ES-I3 (cell line): ENCODE data around the gene RGPD4.
"Not testable (repeated sequence)": the region's sequence is repeated elsewhere in the genome, so short reads cannot be mapped to it uniquely, and the experiment has no call there.

Experiments used
- H3K36me3 ChIP-seq: 2 replicates; pipeline ENCODE4 v1.6.1; 2013; ENCODE audit warnings: mild to moderate bottlenecking, low read length, control low read depth, moderate library complexity; ENCODE audit not compliant: insufficient read depth
- H3K4me1 ChIP-seq: 2 replicates; pipeline ENCODE4 v1.6.1; 2013; ENCODE audit warnings: mild to moderate bottlenecking, control low read depth, low read length; ENCODE audit not compliant: insufficient read depth
- H3K9ac ChIP-seq: 2 replicates; pipeline ENCODE4 v1.6.1; 2013; ENCODE audit warnings: low read depth, mild to moderate bottlenecking, low read length, moderate library complexity
- H3K9me3 ChIP-seq: 2 replicates; pipeline ENCODE4 v1.6.1; 2013; ENCODE audit warnings: mild to moderate bottlenecking, low read length, moderate library complexity; ENCODE audit not compliant: control insufficient read depth, insufficient read depth

Gene RGPD4

GRCh38 chr2:107826749-107827148 lies at the start of gene RGPD4:
TSS of gene RGPD4 (plus strand) at chr2:107826892. CDS start at chr2:107827014, 122 bp downstream.
- not testable (repeated sequence) for H3K9me3 ChIP-seq, H3K36me3 ChIP-seq, H3K9ac ChIP-seq, H3K4me1 ChIP-seq

GRCh38 chr2:107777974-107778373 lies 48.7 kb upstream of the RGPD4 start:
- no peaks in the 10 kb centered on the region for H3K9me3 ChIP-seq
- no peaks in the 10 kb centered on the region for H3K36me3 ChIP-seq
- H3K4me1 ChIP-seq: no peaks in the 10 kb centered on the region
- no peak overlapping the region for H3K9ac ChIP-seq

GRCh38 chr2:107785756-107786155 lies 40.9 kb upstream of the RGPD4 start:
- Histone ChIP-seq H3K9ac (no peak overlapping the region), H3K9me3 (no peaks in the 10 kb centered on the region), H3K36me3 (no peaks in the 10 kb centered on the region), H3K4me1 (no peaks in the 10 kb centered on the region)

DNA sequence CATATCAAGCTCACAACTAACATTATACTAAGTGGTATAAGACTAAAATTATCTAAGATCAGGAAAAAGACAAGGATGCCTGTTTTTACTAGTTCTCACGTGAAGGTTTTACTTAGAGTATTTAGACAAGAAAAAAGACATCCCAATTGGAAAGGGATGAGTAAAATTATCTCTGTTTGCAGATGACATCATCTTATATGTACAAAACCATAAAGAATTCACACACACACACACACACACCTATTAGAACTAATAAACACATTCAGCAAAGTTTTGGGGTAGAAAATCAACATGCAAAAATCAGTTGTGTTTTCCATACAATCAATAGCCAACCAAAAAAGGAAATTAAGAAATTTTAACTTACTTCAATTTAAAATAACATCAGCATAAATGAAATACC lies 35.9 kb upstream of the RGPD4 start:
- H3K36me3 ChIP-seq: no peaks in the 10 kb centered on the region
- H3K4me1 ChIP-seq: no peaks in the 10 kb centered on the region
- H3K9ac ChIP-seq: no peak overlapping the region
- H3K9me3 ChIP-seq: no peaks in the 10 kb centered on the region

DNA sequence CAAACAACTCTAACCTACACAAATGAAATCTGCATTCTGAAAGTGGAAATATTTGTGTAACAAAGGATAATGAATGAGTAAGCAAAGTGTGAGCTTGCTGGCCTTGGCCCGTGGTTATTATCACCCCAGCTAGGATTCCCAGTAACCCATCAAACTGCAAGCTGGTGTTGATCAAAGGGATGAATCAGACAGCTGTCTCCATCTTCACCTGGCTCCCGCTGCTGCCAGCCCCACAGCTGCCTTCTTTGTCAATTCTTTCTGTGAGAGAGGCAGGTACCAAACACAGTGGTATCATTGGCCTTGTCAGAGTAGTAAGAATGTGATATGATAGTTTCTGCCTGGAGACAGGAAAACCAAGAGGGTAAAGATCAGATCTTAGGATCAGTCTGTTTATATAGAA lies 25.2 kb upstream of the RGPD4 start:
- Histone ChIP-seq H3K9me3 (no peaks in the 10 kb centered on the region), H3K9ac (no peak overlapping the region), H3K36me3 (no peaks in the 10 kb centered on the region), H3K4me1 (no peaks in the 10 kb centered on the region)

DNA sequence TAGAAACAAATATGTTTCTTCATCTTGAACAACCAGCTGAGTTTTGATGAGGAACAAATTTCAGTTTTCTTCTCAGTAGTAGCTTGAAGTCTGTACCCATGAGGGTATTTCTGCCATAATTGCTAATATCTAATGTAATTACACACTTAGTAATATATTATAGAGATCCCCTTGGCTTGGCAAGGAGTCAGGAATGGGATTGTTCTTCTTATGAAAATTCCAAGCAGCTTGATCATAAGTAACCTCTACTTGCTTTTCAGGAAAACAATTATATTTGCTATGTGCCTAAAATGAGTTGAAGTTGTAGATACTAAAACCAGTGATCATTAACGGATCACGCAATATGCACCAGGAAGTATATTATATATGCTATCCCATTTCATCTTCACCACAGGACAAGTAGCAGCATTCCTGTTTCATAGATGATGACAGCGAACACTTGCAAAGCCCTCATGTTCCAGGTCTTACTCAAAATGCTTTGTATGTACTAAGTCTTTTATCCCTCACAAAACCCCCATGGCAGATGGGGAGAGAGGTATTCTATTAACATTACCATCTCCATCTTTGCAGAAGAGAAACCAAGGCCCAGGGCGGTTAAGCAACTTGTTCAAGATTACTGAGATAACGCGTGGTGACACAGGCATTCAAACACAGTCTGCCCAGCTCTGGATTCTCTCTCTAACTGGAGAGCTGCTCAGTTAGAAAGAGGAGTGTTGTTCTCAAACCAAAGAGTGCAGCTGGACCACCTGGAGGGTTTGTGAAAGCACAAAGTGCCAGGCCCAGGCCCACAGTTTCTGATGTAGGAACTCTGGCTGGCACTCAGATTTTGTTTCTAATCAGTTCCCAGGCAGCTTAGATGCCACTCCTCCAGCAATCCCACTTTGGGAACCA lies 21.8 kb upstream of the RGPD4 start:
- Histone ChIP-seq H3K9me3 (no peaks in the 10 kb centered on the region), H3K36me3 (no peaks in the 10 kb centered on the region), H3K9ac (no peak overlapping the region)

GRCh38 chr2:107806901-107807300 lies 19.8 kb upstream of the RGPD4 start:
- no peaks in the 10 kb centered on the region for H3K36me3 ChIP-seq
- no peaks in the 10 kb centered on the region for H3K9me3 ChIP-seq
- peaks cover 7% of the 10 kb centered on the region for H3K4me1 ChIP-seq
- H3K9ac ChIP-seq: no peak overlapping the region

More for the DNA sequence above, 21.8 kb upstream of the RGPD4 start:
- no peaks in the 10 kb centered on the region for H3K4me1 ChIP-seq

GRCh38 chr2:107807988-107808387 lies 18.7 kb upstream of the RGPD4 start:
- H3K9ac ChIP-seq: no peak overlapping the region
- H3K36me3 ChIP-seq: no peaks in the 10 kb centered on the region
- no peaks in the 10 kb centered on the region for H3K9me3 ChIP-seq
- peaks cover 7% of the 10 kb centered on the region for H3K4me1 ChIP-seq

DNA sequence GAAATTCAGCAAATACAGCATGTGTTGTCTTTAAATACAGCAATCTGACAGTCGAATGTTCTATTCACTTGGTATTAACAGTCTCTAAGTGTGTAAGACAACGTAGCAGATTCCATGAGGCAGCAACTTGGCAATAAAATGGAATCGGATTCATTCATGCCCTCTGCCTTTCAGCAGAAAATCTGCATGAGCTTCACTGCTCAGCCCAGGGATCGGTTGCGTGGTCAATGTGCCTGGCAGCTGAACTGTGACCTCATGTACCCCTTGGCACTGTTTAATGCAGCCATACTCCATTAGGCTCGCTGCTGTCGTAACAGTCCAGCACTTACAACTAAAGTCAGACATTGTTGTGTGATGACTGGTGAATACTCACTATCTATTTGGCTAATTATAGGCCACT lies 17.7 kb upstream of the RGPD4 start:
- no peaks in the 10 kb centered on the region for H3K9me3 ChIP-seq
- H3K36me3 ChIP-seq: no peaks in the 10 kb centered on the region
- no peak overlapping the region for H3K9ac ChIP-seq
- H3K4me1 ChIP-seq: peaks cover 7% of the 10 kb centered on the region

GRCh38 chr2:107809835-107810234 lies 16.9 kb upstream of the RGPD4 start:
- no peaks in the 10 kb centered on the region for H3K9me3 ChIP-seq
- no peaks in the 10 kb centered on the region for H3K36me3 ChIP-seq
- H3K9ac ChIP-seq: no peak overlapping the region
- H3K4me1 ChIP-seq: peaks cover 7% of the 10 kb centered on the region

GRCh38 chr2:107810734-107811133 lies 16.0 kb upstream of the RGPD4 start:
- Histone ChIP-seq H3K9ac (no peak overlapping the region), H3K9me3 (no peaks in the 10 kb centered on the region), H3K4me1 (peaks cover 7% of the 10 kb centered on the region), H3K36me3 (no peaks in the 10 kb centered on the region)

- H3K9me3 ChIP-seq: no peaks in the 10 kb centered on the region
- H3K36me3 ChIP-seq: no peaks in the 10 kb centered on the region
- peaks cover 7% of the 10 kb centered on the region for H3K4me1 ChIP-seq
- no peak overlapping the region for H3K9ac ChIP-seq
Measured at GRCh38 chr2:107811411-107811810, 15.3 kb upstream of the RGPD4 start.

- Histone ChIP-seq H3K9me3 (no peaks in the 10 kb centered on the region), H3K4me1 (peaks cover 7% of the 10 kb centered on the region), H3K9ac (no peak overlapping the region), H3K36me3 (no peaks in the 10 kb centered on the region)
Measured at GRCh38 chr2:107812006-107812405, 14.7 kb upstream of the RGPD4 start.

- H3K9me3 ChIP-seq: no peaks in the 10 kb centered on the region
- H3K36me3 ChIP-seq: no peaks in the 10 kb centered on the region
- H3K9ac ChIP-seq: no peak overlapping the region
- H3K4me1 ChIP-seq: no peaks in the 10 kb centered on the region
Measured at GRCh38 chr2:107817378-107817777, 9.3 kb upstream of the RGPD4 start.

- H3K9ac ChIP-seq: no peak overlapping the region
- H3K36me3 ChIP-seq: no peaks in the 10 kb centered on the region
- H3K9me3 ChIP-seq: no peaks in the 10 kb centered on the region
- no peaks in the 10 kb centered on the region for H3K4me1 ChIP-seq
Measured at GRCh38 chr2:107822302-107822701, 4.4 kb upstream of the RGPD4 start.
